GM18951 (cell line): ENCODE results near the gene HOXA3.

Experiments used
- POLR2A ChIP-seq: IDR thresholded peaks from 4 replicates; pipeline ENCODE4 v1.6.1; 2011; ENCODE audit warnings: mild to moderate bottlenecking; ENCODE audit not compliant: insufficient read length, insufficient read depth; ENCODE audit errors: extremely low read depth
- in situ Hi-C: fragments of 300-500 bp; cut with MboI; formaldehyde crosslinking; loops from one replicate; pipeline ENCODE4 v1.12.0; 2022; ENCODE audit warnings: low sequenced_read_pairs, mixed read lengths, inconsistent platforms; ENCODE audit not compliant: unreplicated experiment

The HOXA3 gene

GRCh38 chr7:27151931-27152815, at the start of gene HOXA3:
HOXA3 (minus strand) TSS chr7:27152583; CDS start chr7:27110640, 41,943 bp downstream.
- in situ Hi-C loops = loop anchor here (10.0 kb wide), 1 partner anchor 777 kb away; no protein-coding TSS in a partner anchor
- no peak for TF ChIP-seq POLR2A

GRCh38 chr7:27201580-27202017, 49.2 kb upstream of the HOXA3 start:
- no peak for TF ChIP-seq POLR2A
- in situ Hi-C loops = loop anchor here (10.0 to 25.0 kb wide), 2 partner anchors 361 to 723 kb away; no protein-coding TSS in a partner anchor

- no peak for TF ChIP-seq POLR2A
- in situ Hi-C loops = loop anchor here (10.0 to 25.0 kb wide), 2 partner anchors 361 to 724 kb away; no protein-coding TSS in a partner anchor
Measured at GRCh38 chr7:27200761-27201579, 48.6 kb upstream of the HOXA3 start.

- in situ Hi-C loops = loop anchor here (10.0 to 25.0 kb wide), 3 partner anchors 45 to 725 kb away; partner anchors contain the start of gene EVX1
Measured at GRCh38 chr7:27199849-27200760, 47.7 kb upstream of the HOXA3 start, which contains the start of gene HOXA13. HOXA13 (minus strand) TSS chr7:27200091; CDS start chr7:27200077, 14 bp downstream.

GRCh38 chr7:27198871-27199801, 46.8 kb upstream of the HOXA3 start:
- in situ Hi-C loops = loop anchor here (10.0 kb wide), 1 partner anchor 46 kb away; the partner anchor contains the start of gene EVX1
- TF ChIP-seq POLR2A = no peak

More at GRCh38 chr7:27199849-27200760, 47.7 kb upstream of the HOXA3 start, which contains the start of gene HOXA13:
- TF ChIP-seq POLR2A = no peak

- in situ Hi-C loops = loop anchor here (10.0 kb wide), 1 partner anchor 47 kb away; the partner anchor contains the start of gene EVX1
Measured at GRCh38 chr7:27198138-27198841, 45.9 kb upstream of the HOXA3 start.

GRCh38 chr7:27197137-27198042, 45.0 kb upstream of the HOXA3 start:
- in situ Hi-C loops = loop anchor here (10.0 kb wide), 1 partner anchor 47 kb away; the partner anchor contains the start of gene EVX1
- TF ChIP-seq POLR2A = no peak

More at GRCh38 chr7:27198138-27198841, 45.9 kb upstream of the HOXA3 start:
- no peak for TF ChIP-seq POLR2A

GRCh38 chr7:27196287-27196767, 43.9 kb upstream of the HOXA3 start:
- no peak for TF ChIP-seq POLR2A
- in situ Hi-C loops = loop anchor here (10.0 kb wide), 1 partner anchor 48 kb away; the partner anchor contains the start of gene EVX1

GRCh38 chr7:27194686-27195379, 42.5 kb upstream of the HOXA3 start:
- TF ChIP-seq POLR2A = no peak
- in situ Hi-C loops = loop anchor here (10.0 kb wide), 1 partner anchor 50 kb away; the partner anchor contains the start of gene EVX1
